Tibial nerve (tissue), 4 donors: ENCODE results near the gene ICE1. TPM values are rescaled to one million over a fixed set of nuclear protein-coding genes. Genes with fewer than 3 reads are reported as not detected.

Experiments used
- DNase-seq, 2 donors: peaks; one replicate each; pipeline ENCODE4 v3.0.0-alpha.2; 2019; ENCODE audit warnings: low spot score in 2 of 2
- H3K27ac ChIP-seq, 4 donors: fragments of 200-600 bp; sonication (generic) in 3 of 4; one replicate each; pipeline ENCODE4 v1.5.1; 2017 to 2019; ENCODE audit warnings: mild to moderate bottlenecking in 1 of 4
- H3K27me3 ChIP-seq, 2 donors: fragments of 200-600 bp; sonication (generic) in 1 of 2; one replicate each; pipeline versions ENCODE4 v1.5.1 to v1.6.0; 2017 to 2019
- H3K36me3 ChIP-seq, 3 donors: fragments of 200-600 bp; sonication (generic); one replicate each; pipeline ENCODE4 v1.5.1; 2018 to 2019
- H3K4me1 ChIP-seq, 4 donors: fragments of 200-600 bp; sonication (generic) in 3 of 4; one replicate each; pipeline ENCODE4 v1.5.1; 2017 to 2019
- H3K4me3 ChIP-seq, 4 donors: fragments of 200-600 bp; sonication (generic) in 3 of 4; one replicate each; pipeline ENCODE4 v1.5.1; 2017 to 2019; ENCODE audit warnings: mild to moderate bottlenecking in 1 of 4, moderate library complexity in 1 of 4
- H3K9me3 ChIP-seq, 4 donors: fragments of 200-600 bp; sonication (generic) in 3 of 4; one replicate each; pipeline ENCODE4 v1.5.1; 2017 to 2019
- CTCF ChIP-seq, 5 experiments: fragments of 200-600 bp in 3 of 5; fragments of 450-650 bp in 2 of 5; sonication (generic) in 3 of 5; IDR thresholded peaks; one replicate each; pipeline ENCODE4 v1.5.1; 2016 to 2019; ENCODE audit warnings: antibody characterized with exemption in 5 of 5, mild to moderate bottlenecking in 3 of 5, moderate library complexity in 2 of 5
- EP300 ChIP-seq, 2 donors: sonication (generic); formaldehyde crosslinking; IDR thresholded peaks; one replicate each; pipeline ENCODE4 v1.6.1; 2017; ENCODE audit warnings: antibody characterized with exemption in 2 of 2, mild to moderate bottlenecking in 1 of 2
- POLR2A ChIP-seq, 2 donors: fragments of 450-650 bp; IDR thresholded peaks; one replicate each; pipeline ENCODE4 v1.6.1; 2017; ENCODE audit warnings: antibody characterized with exemption in 2 of 2, mild to moderate bottlenecking in 2 of 2, moderate library complexity in 2 of 2
- WGBS, 2 donors: methylation state at CpG; one replicate each; pipeline ENCODE4 v1.1.5; 2018; 5-methylcytosine and 5-hydroxymethylcytosine counted together
- total RNA-seq, 4 donors: library from RNA; depleted of rRNA; stranded (reverse); fragments of >200 nt; gene quantifications; one replicate each; pipeline ENCODE4 v1.1.0, GENCODE V29; 2016

Gene ICE1
- total RNA-seq, 4 donors from 2014 or later: 30.9 to 37.5 (median 33.7) TPM

- Histone ChIP-seq H3K4me1 (no peaks in the 10 kb centered on the region), H3K9me3 (no peaks in the 10 kb centered on the region), H3K4me3 (no peak overlapping the region), H3K27ac (no peak overlapping the region), H3K36me3 (peaks cover 2 to 95% (median 19%) of the 10 kb centered on the region in 3 donors), H3K27me3 (no peaks in the 10 kb centered on the region)
- 87 to 90% methylated on average over 18 of the region's 18 CpGs for WGBS, 2 donors
- no peak for TF ChIP-seq EP300 (IDR thresholded peaks at IDR 0.05)
- no peak for TF ChIP-seq POLR2A (IDR thresholded peaks at IDR 0.05)
- no peak for TF ChIP-seq CTCF (IDR thresholded peaks at IDR 0.05)
- DNase-seq: no peak
Observed at GRCh38 chr5:5464036-5464715, 41.7 kb downstream of the ICE1 start.

- Histone ChIP-seq H3K9me3 (no peaks in the 10 kb centered on the region), H3K27me3 (no peaks in the 10 kb centered on the region), H3K4me1 (no peaks in the 10 kb centered on the region), H3K4me3 (no peak overlapping the region), H3K36me3 (peaks cover 2 to 83% (median 13%) of the 10 kb centered on the region in 3 donors), H3K27ac (no peak overlapping the region)
- DNase-seq: no peak
- TF ChIP-seq EP300 (IDR thresholded peaks at IDR 0.05): no peak
- no peak for TF ChIP-seq POLR2A (IDR thresholded peaks at IDR 0.05)
- no peak for TF ChIP-seq CTCF (IDR thresholded peaks at IDR 0.05)
- WGBS, 2 donors: 82 to 84% methylated on average over 5 of the region's 5 CpGs
Observed at GRCh38 chr5:5466227-5466626, 43.8 kb downstream of the ICE1 start.

GRCh38 chr5:5467737-5468136 is 45.3 kb downstream of the ICE1 start:
- no peaks in the 10 kb centered on the region for H3K9me3 ChIP-seq
- 91 to 96% methylated on average over 4 of the region's 4 CpGs for WGBS, 2 donors
- H3K36me3 ChIP-seq: peaks cover 0 to 74% (median 0%) of the 10 kb centered on the region in 3 donors

GRCh38 chr5:5470933-5471332 is 48.5 kb downstream of the ICE1 start:
- H3K27me3 ChIP-seq: no peaks in the 10 kb centered on the region
- TF ChIP-seq EP300 (IDR thresholded peaks at IDR 0.05) (no peak), POLR2A (IDR thresholded peaks at IDR 0.05) (no peak), CTCF (IDR thresholded peaks at IDR 0.05) (no peak)
- H3K4me3 ChIP-seq: no peak overlapping the region
- H3K36me3 ChIP-seq: peaks cover 0 to 75% (median 7%) of the 10 kb centered on the region in 3 donors
- DNase-seq: no peak
- H3K9me3 ChIP-seq: no peaks in the 10 kb centered on the region
- H3K4me1 ChIP-seq: no peaks in the 10 kb centered on the region
- no peak overlapping the region for H3K27ac ChIP-seq

More at GRCh38 chr5:5467737-5468136, 45.3 kb downstream of the ICE1 start:
- Histone ChIP-seq H3K27me3 (no peaks in the 10 kb centered on the region), H3K27ac (no peak overlapping the region), H3K4me3 (no peak overlapping the region), H3K4me1 (no peaks in the 10 kb centered on the region)
- DNase-seq: no peak
- no peak for TF ChIP-seq EP300 (IDR thresholded peaks at IDR 0.05)
- TF ChIP-seq POLR2A (IDR thresholded peaks at IDR 0.05): no peak
- TF ChIP-seq CTCF (IDR thresholded peaks at IDR 0.05): no peak

GRCh38 chr5:5473226-5473625 is 50.7 kb downstream of the ICE1 start:
- Histone ChIP-seq H3K27ac (no peak overlapping the region), H3K27me3 (no peaks in the 10 kb centered on the region), H3K4me1 (no peaks in the 10 kb centered on the region), H3K4me3 (no peak overlapping the region), H3K36me3 (peaks cover 0 to 74% (median 7%) of the 10 kb centered on the region in 3 donors), H3K9me3 (no peaks in the 10 kb centered on the region)
- no peak for DNase-seq
- WGBS, 2 donors: 98% methylated on average over 2 of the region's 2 CpGs
- TF ChIP-seq EP300 (IDR thresholded peaks at IDR 0.05) (no peak), CTCF (IDR thresholded peaks at IDR 0.05) (no peak), POLR2A (IDR thresholded peaks at IDR 0.05) (no peak)
